AG09309 (cell line): ENCODE results near the gene KCNH5.

Experiments used
- DNase-seq: peaks from one replicate; pipeline ENCODE4 v3.0.0-alpha.2; 2010; ENCODE audit warnings: low read depth
- H3K4me3 ChIP-seq: 2 replicates; pipeline ENCODE4 v1.5.1; 2011; ENCODE audit warnings: mild to moderate bottlenecking, low read depth, low read length, moderate library complexity; ENCODE audit not compliant: control insufficient read depth
- CTCF ChIP-seq: IDR thresholded peaks from 2 replicates; pipeline ENCODE4 v1.5.1; 2011; ENCODE audit warnings: mild to moderate bottlenecking, low read depth, low read length, inconsistent platforms; ENCODE audit not compliant: insufficient read depth, control insufficient read depth; ENCODE audit errors: missing control alignments

KCNH5 gene

GRCh38 chr14:62745496-62745895 is 299.8 kb downstream of the KCNH5 start:
- DNase-seq, result no peak
- no peak for TF ChIP-seq CTCF
- no peak overlapping the region for H3K4me3 ChIP-seq

GRCh38 chr14:62743560-62743959 is 301.7 kb downstream of the KCNH5 start:
- H3K4me3 ChIP-seq, result no peak overlapping the region
- TF ChIP-seq CTCF, result no peak
- DNase-seq, result no peak

GRCh38 chr14:62743118-62743517 is 302.1 kb downstream of the KCNH5 start:
- no peak for DNase-seq
- H3K4me3 ChIP-seq, result no peak overlapping the region
- no peak for TF ChIP-seq CTCF

- no peak for DNase-seq
- TF ChIP-seq CTCF, result no peak
- no peak overlapping the region for H3K4me3 ChIP-seq
Measured at GRCh38 chr14:62739647-62740046, 305.6 kb downstream of the KCNH5 start.

- TF ChIP-seq CTCF, result no peak
- no peak overlapping the region for H3K4me3 ChIP-seq
- DNase-seq, result no peak
Measured at GRCh38 chr14:62736048-62737043, 308.9 kb downstream of the KCNH5 start.

- TF ChIP-seq CTCF, result no peak
- no peak overlapping the region for H3K4me3 ChIP-seq
- DNase-seq, result no peak
Measured at GRCh38 chr14:62734831-62735230, 310.4 kb downstream of the KCNH5 start.

GRCh38 chr14:62722406-62722805 is 322.9 kb downstream of the KCNH5 start:
- DNase-seq, result no peak

More at GRCh38 chr14:62722406-62722805, 322.9 kb downstream of the KCNH5 start:
- no peak overlapping the region for H3K4me3 ChIP-seq
- TF ChIP-seq CTCF, result no peak
